ENCODE measurements around the gene ATP8B3. TPM values are rescaled to one million over a fixed set of nuclear protein-coding genes. Genes with fewer than 3 reads are reported as not detected.

ATP8B3 gene
- total and polyA plus RNA-seq, 2 experiments from 2014 or later = 2.1 to 6.0 TPM

GRCh38 chr19:1819341-1820255 lies 7.5 kb upstream of the ATP8B3 start:
- no peak overlapping the region for H2AFZ ChIP-seq
- Mint-ChIP-seq H3K36me3 (ENCODE audit: low read depth) (peaks cover 33% of the 10 kb centered on the region), H3K27me3 (ENCODE audit: insufficient read depth, low read depth, poor library complexity) (peaks cover 4% of the 10 kb centered on the region), H3K9me3 (no peaks in the 10 kb centered on the region), H3K4me3 (no peak overlapping the region), H3K4me1 (peaks cover 3% of the 10 kb centered on the region; the same call in 1 of the 3 replicates), H3K27ac (no peak overlapping the region)
- no peak overlapping the region for H3K4me3 ChIP-seq
- no peak for DNase-seq (ENCODE audit: low spot score)
- no peaks in the 10 kb centered on the region for H3K4me1 ChIP-seq (ENCODE audit: insufficient read depth)
- H3F3A ChIP-seq (replicated peaks; ENCODE audit: low read depth) = no peaks in the 10 kb centered on the region
- H3K27ac ChIP-seq (ENCODE audit: low read depth) = no peak overlapping the region
- no peaks in the 10 kb centered on the region for H3K79me2 ChIP-seq (replicated peaks; ENCODE audit: insufficient read depth)
- no peak for ATAC-seq
- no peak overlapping the region for H3K4me2 ChIP-seq
- H4K20me1 ChIP-seq (replicated peaks; ENCODE audit: insufficient read depth) = no peaks in the 10 kb centered on the region
- H3K27me3 ChIP-seq (ENCODE audit: insufficient read depth) = no peaks in the 10 kb centered on the region
- H3K36me3 ChIP-seq (ENCODE audit: insufficient read depth) = no peaks in the 10 kb centered on the region; the same call in 1 of the 2 replicates
- no peak for TF ChIP-seq STAT1 (IDR thresholded peaks at IDR 0.05; ENCODE audit: unreplicated experiment)
- no peak for TF ChIP-seq REST (IDR thresholded peaks at IDR 0.05; ENCODE audit: unreplicated experiment)
- TF ChIP-seq ZNF331 (CRISPR knock-in tag; IDR thresholded peaks at IDR 0.05; ENCODE audit: low read depth) = no peak
- TF ChIP-seq NANOG (IDR thresholded peaks at IDR 0.05; ENCODE audit: borderline replicate concordance) = no peak
- TF ChIP-seq JUNB (IDR thresholded peaks at IDR 0.05; ENCODE audit: unreplicated experiment) = no peak
- no peak for TF ChIP-seq EZH2 (IDR thresholded peaks at IDR 0.05; ENCODE audit: low read depth, unreplicated experiment)
- TF ChIP-seq ETS1 (IDR thresholded peaks at IDR 0.05) = no peak
- no peak for TF ChIP-seq ZNF114 (CRISPR knock-in tag; IDR thresholded peaks at IDR 0.05)
- no peak for TF ChIP-seq POLR2AphosphoS5 (IDR thresholded peaks at IDR 0.05; ENCODE audit: low read depth)
- TF ChIP-seq ZNF462 (CRISPR knock-in tag; IDR thresholded peaks at IDR 0.05) = no peak
- no peak for TF ChIP-seq EZH2phosphoT487 (IDR thresholded peaks at IDR 0.05; ENCODE audit: unreplicated experiment)
- TF ChIP-seq CTCF (conservative IDR thresholded peaks at IDR 0.05; ENCODE audit: low read depth in 2 of 2) = no peak
- no peak for TF ChIP-seq CREB1 (CRISPR knock-in tag; IDR thresholded peaks at IDR 0.05; ENCODE audit: low read depth)
- H3K9me2 ChIP-seq (ENCODE audit: insufficient read depth) = no peaks in the 10 kb centered on the region

Measured in GM23338 (cell line).